ENCODE results near the gene OR2A14. TPM values are rescaled to one million over a fixed set of nuclear protein-coding genes. Genes with fewer than 3 reads are reported as not detected.

OR2A14 gene
- total RNA-seq = not detected
- not detected for polyA plus RNA-seq (ENCODE audit: insufficient read length in 2 of 2)
- long read RNA-seq, donor 1 = 0 reads
- long read RNA-seq, donor 2 = 0 reads
- long read RNA-seq, donor 3 = 0 reads
- long read RNA-seq, donor 4 = 0 reads

- H3K27me3 ChIP-seq (ENCODE audit: control insufficient read depth, insufficient read depth, low read length) = no peaks in the 10 kb centered on the region
- no CpG with 5 or more reads among the region's 1 CpG for WGBS (ENCODE audit: insufficient coverage)
- no peak within 1 kb of the TSS for H3K27ac ChIP-seq (ENCODE audit: low read depth, low read length)
- H3K36me3 ChIP-seq (ENCODE audit: control insufficient read depth, insufficient read depth, low read length) = no peaks in the 10 kb centered on the region
- no peak for DNase-seq (ENCODE audit: low read depth in 4 of 6, low spot score in 6 of 6)
- no peak within 1 kb of the TSS for H3K4me3 ChIP-seq (ENCODE audit: low read depth, low read length)
- no peaks in the 10 kb centered on the region for H3K9me3 ChIP-seq (ENCODE audit: control insufficient read depth, insufficient read depth, low read length)
- H3K4me1 ChIP-seq (ENCODE audit: control insufficient read depth, insufficient read depth, low read length) = no peaks in the 10 kb centered on the region
Observed at GRCh38 chr7:144122876-144123275, at the start of gene OR2A14. OR2A14 (plus strand) TSS chr7:144123176; CDS start chr7:144129113, 5,937 bp downstream.

- no peak overlapping the region for H3K4me3 ChIP-seq (ENCODE audit: low read depth, low read length)
- no peaks in the 10 kb centered on the region for H3K9me3 ChIP-seq (ENCODE audit: control insufficient read depth, insufficient read depth, low read length)
- H3K36me3 ChIP-seq (ENCODE audit: control insufficient read depth, insufficient read depth, low read length) = no peaks in the 10 kb centered on the region
- no peak for DNase-seq (ENCODE audit: low read depth in 4 of 6, low spot score in 6 of 6)
- H3K4me1 ChIP-seq (ENCODE audit: control insufficient read depth, insufficient read depth, low read length) = no peaks in the 10 kb centered on the region
- no peak overlapping the region for H3K27ac ChIP-seq (ENCODE audit: low read depth, low read length)
- H3K27me3 ChIP-seq (ENCODE audit: control insufficient read depth, insufficient read depth, low read length) = no peaks in the 10 kb centered on the region
- 97% methylated on average over 8 of the region's 8 CpGs for WGBS (ENCODE audit: insufficient coverage)
Observed at GRCh38 chr7:144074374-144074773, 48.6 kb upstream of the OR2A14 start.

GRCh38 chr7:144085978-144086377 lies 37.0 kb upstream of the OR2A14 start, which contains the start of gene OR2A12:
OR2A12 (plus strand) TSS chr7:144086278; CDS start chr7:144095108, 8,830 bp downstream.
- WGBS (ENCODE audit: insufficient coverage) = no CpG with 5 or more reads among the region's 2 CpGs
- H3K4me3 ChIP-seq (ENCODE audit: low read depth, low read length) = no peak within 1 kb of the TSS
- DNase-seq (ENCODE audit: low read depth in 4 of 6, low spot score in 6 of 6) = no peak
- H3K27me3 ChIP-seq (ENCODE audit: control insufficient read depth, insufficient read depth, low read length) = no peaks in the 10 kb centered on the region
- H3K36me3 ChIP-seq (ENCODE audit: control insufficient read depth, insufficient read depth, low read length) = no peaks in the 10 kb centered on the region
- no peaks in the 10 kb centered on the region for H3K9me3 ChIP-seq (ENCODE audit: control insufficient read depth, insufficient read depth, low read length)
- no peaks in the 10 kb centered on the region for H3K4me1 ChIP-seq (ENCODE audit: control insufficient read depth, insufficient read depth, low read length)
- H3K27ac ChIP-seq (ENCODE audit: low read depth, low read length) = no peak within 1 kb of the TSS

- WGBS (ENCODE audit: insufficient coverage) = no CpG with 5 or more reads among the region's 4 CpGs
- no peak overlapping the region for H3K27ac ChIP-seq (ENCODE audit: low read depth, low read length)
- no peak for DNase-seq (ENCODE audit: low read depth in 4 of 6, low spot score in 6 of 6)
- H3K9me3 ChIP-seq (ENCODE audit: control insufficient read depth, insufficient read depth, low read length) = no peaks in the 10 kb centered on the region
- no peaks in the 10 kb centered on the region for H3K27me3 ChIP-seq (ENCODE audit: control insufficient read depth, insufficient read depth, low read length)
- H3K4me3 ChIP-seq (ENCODE audit: low read depth, low read length) = no peak overlapping the region
- H3K4me1 ChIP-seq (ENCODE audit: control insufficient read depth, insufficient read depth, low read length) = no peaks in the 10 kb centered on the region
- H3K36me3 ChIP-seq (ENCODE audit: control insufficient read depth, insufficient read depth, low read length) = no peaks in the 10 kb centered on the region
Observed at GRCh38 chr7:144086730-144087129, 36.2 kb upstream of the OR2A14 start.

GRCh38 chr7:144087230-144087629 lies 35.7 kb upstream of the OR2A14 start:
- Histone ChIP-seq H3K36me3 (ENCODE audit: control insufficient read depth, insufficient read depth, low read length) (no peaks in the 10 kb centered on the region), H3K4me3 (ENCODE audit: low read depth, low read length) (no peak overlapping the region), H3K27ac (ENCODE audit: low read depth, low read length) (no peak overlapping the region), H3K4me1 (ENCODE audit: control insufficient read depth, insufficient read depth, low read length) (no peaks in the 10 kb centered on the region), H3K27me3 (ENCODE audit: control insufficient read depth, insufficient read depth, low read length) (no peaks in the 10 kb centered on the region), H3K9me3 (ENCODE audit: control insufficient read depth, insufficient read depth, low read length) (no peaks in the 10 kb centered on the region)
- no peak for DNase-seq (ENCODE audit: low read depth in 4 of 6, low spot score in 6 of 6)
- no CpG with 5 or more reads among the region's 1 CpG for WGBS (ENCODE audit: insufficient coverage)

- Histone ChIP-seq H3K27me3 (ENCODE audit: control insufficient read depth, insufficient read depth, low read length) (no peaks in the 10 kb centered on the region), H3K27ac (ENCODE audit: low read depth, low read length) (no peak overlapping the region), H3K36me3 (ENCODE audit: control insufficient read depth, insufficient read depth, low read length) (no peaks in the 10 kb centered on the region), H3K4me3 (ENCODE audit: low read depth, low read length) (no peak overlapping the region), H3K9me3 (ENCODE audit: control insufficient read depth, insufficient read depth, low read length) (no peaks in the 10 kb centered on the region), H3K4me1 (ENCODE audit: control insufficient read depth, insufficient read depth, low read length) (no peaks in the 10 kb centered on the region)
- no CpG with 5 or more reads among the region's 3 CpGs for WGBS (ENCODE audit: insufficient coverage)
- DNase-seq (ENCODE audit: low read depth in 4 of 6, low spot score in 6 of 6) = no peak
Observed at GRCh38 chr7:144090667-144091066, 32.3 kb upstream of the OR2A14 start.

- Histone ChIP-seq H3K4me3 (ENCODE audit: low read depth, low read length) (no peak overlapping the region), H3K27me3 (ENCODE audit: control insufficient read depth, insufficient read depth, low read length) (no peaks in the 10 kb centered on the region), H3K36me3 (ENCODE audit: control insufficient read depth, insufficient read depth, low read length) (no peaks in the 10 kb centered on the region), H3K27ac (ENCODE audit: low read depth, low read length) (no peak overlapping the region), H3K4me1 (ENCODE audit: control insufficient read depth, insufficient read depth, low read length) (no peaks in the 10 kb centered on the region), H3K9me3 (ENCODE audit: control insufficient read depth, insufficient read depth, low read length) (no peaks in the 10 kb centered on the region)
- DNase-seq (ENCODE audit: low read depth in 4 of 6, low spot score in 6 of 6) = no peak
Observed at GRCh38 chr7:144098776-144099175, 24.2 kb upstream of the OR2A14 start.

- H3K27me3 ChIP-seq (ENCODE audit: control insufficient read depth, insufficient read depth, low read length) = no peaks in the 10 kb centered on the region
- no peaks in the 10 kb centered on the region for H3K4me1 ChIP-seq (ENCODE audit: control insufficient read depth, insufficient read depth, low read length)
- no peaks in the 10 kb centered on the region for H3K9me3 ChIP-seq (ENCODE audit: control insufficient read depth, insufficient read depth, low read length)
- no CpG with 5 or more reads among the region's 3 CpGs for WGBS (ENCODE audit: insufficient coverage)
- no peak overlapping the region for H3K4me3 ChIP-seq (ENCODE audit: low read depth, low read length)
- no peak overlapping the region for H3K27ac ChIP-seq (ENCODE audit: low read depth, low read length)
- H3K36me3 ChIP-seq (ENCODE audit: control insufficient read depth, insufficient read depth, low read length) = no peaks in the 10 kb centered on the region
- DNase-seq (ENCODE audit: low read depth in 4 of 6, low spot score in 6 of 6) = no peak
Observed at GRCh38 chr7:144100607-144101006, 22.4 kb upstream of the OR2A14 start.

GRCh38 chr7:144102041-144102440 lies 20.9 kb upstream of the OR2A14 start:
- Histone ChIP-seq H3K4me3 (ENCODE audit: low read depth, low read length) (no peak overlapping the region), H3K27ac (ENCODE audit: low read depth, low read length) (no peak overlapping the region), H3K4me1 (ENCODE audit: control insufficient read depth, insufficient read depth, low read length) (no peaks in the 10 kb centered on the region), H3K36me3 (ENCODE audit: control insufficient read depth, insufficient read depth, low read length) (no peaks in the 10 kb centered on the region), H3K9me3 (ENCODE audit: control insufficient read depth, insufficient read depth, low read length) (no peaks in the 10 kb centered on the region), H3K27me3 (ENCODE audit: control insufficient read depth, insufficient read depth, low read length) (no peaks in the 10 kb centered on the region)
- no peak for DNase-seq (ENCODE audit: low read depth in 4 of 6, low spot score in 6 of 6)

GRCh38 chr7:144105211-144105610 lies 17.8 kb upstream of the OR2A14 start:
- H3K4me1 ChIP-seq (ENCODE audit: control insufficient read depth, insufficient read depth, low read length) = no peaks in the 10 kb centered on the region
- no peak overlapping the region for H3K27ac ChIP-seq (ENCODE audit: low read depth, low read length)
- H3K36me3 ChIP-seq (ENCODE audit: control insufficient read depth, insufficient read depth, low read length) = no peaks in the 10 kb centered on the region
- H3K9me3 ChIP-seq (ENCODE audit: control insufficient read depth, insufficient read depth, low read length) = no peaks in the 10 kb centered on the region
- DNase-seq (ENCODE audit: low read depth in 4 of 6, low spot score in 6 of 6) = no peak
- H3K27me3 ChIP-seq (ENCODE audit: control insufficient read depth, insufficient read depth, low read length) = no peaks in the 10 kb centered on the region
- H3K4me3 ChIP-seq (ENCODE audit: low read depth, low read length) = no peak overlapping the region
